Iris pigment epithelial cell (primary cell): ENCODE data around the gene SH3GL3.
A peak's percentile ranks its signal among the peaks of the same experiment; 100 is the strongest.

ENCODE experiments used
- DNase-seq: peaks from one replicate; pipeline ENCODE4 v3.0.0-alpha.2; 2011; ENCODE audit warnings: low read depth

SH3GL3 gene, protein sequence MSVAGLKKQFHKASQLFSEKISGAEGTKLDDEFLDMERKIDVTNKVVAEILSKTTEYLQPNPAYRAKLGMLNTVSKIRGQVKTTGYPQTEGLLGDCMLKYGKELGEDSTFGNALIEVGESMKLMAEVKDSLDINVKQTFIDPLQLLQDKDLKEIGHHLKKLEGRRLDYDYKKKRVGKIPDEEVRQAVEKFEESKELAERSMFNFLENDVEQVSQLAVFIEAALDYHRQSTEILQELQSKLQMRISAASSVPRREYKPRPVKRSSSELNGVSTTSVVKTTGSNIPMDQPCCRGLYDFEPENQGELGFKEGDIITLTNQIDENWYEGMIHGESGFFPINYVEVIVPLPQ

DNA sequence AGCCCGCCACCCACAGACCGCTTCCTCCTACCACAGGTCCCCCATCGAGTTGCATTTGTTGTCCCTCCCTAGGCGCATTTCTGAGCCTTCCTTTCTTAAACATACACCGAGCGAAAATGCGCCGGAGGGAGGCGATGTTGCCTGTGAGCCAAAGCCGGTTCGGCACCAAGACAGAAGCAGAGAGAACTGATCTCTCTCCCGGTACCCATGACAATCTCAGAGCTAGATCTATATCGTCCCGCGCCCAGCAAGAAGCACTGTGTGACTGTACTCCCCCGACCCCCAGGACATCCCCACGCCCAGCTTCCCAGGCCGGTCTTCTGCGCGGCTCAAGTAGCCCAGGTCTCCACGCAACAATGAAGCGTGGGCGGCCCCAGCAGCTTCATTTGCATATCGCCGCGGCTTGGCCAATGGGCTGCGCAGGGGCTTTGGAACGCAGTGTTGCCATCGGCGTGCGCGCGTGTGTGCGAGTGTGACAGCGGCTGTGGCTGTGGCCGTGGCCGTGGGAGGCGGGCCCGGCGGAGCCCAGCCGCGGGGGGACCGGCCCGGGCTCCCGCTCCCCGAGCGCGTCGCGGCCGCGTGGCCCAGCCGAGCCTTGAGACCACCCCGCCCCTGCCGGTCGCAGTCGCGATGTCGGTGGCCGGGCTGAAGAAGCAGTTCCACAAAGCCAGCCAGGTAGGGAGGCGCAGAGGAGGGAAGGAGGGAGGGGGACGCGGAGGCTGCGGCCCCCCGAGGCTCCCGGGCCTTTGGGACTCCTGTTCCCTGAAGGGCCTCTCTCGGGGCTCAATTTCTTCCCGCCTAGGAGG lies at the start of gene SH3GL3:
Gene SH3GL3, plus strand, starts transcription at position 438 of the 806 bp plus-strand sequence. Its CDS starts 193 bp downstream, at position 631.
- DNase-seq = peak; percentile 84

DNA sequence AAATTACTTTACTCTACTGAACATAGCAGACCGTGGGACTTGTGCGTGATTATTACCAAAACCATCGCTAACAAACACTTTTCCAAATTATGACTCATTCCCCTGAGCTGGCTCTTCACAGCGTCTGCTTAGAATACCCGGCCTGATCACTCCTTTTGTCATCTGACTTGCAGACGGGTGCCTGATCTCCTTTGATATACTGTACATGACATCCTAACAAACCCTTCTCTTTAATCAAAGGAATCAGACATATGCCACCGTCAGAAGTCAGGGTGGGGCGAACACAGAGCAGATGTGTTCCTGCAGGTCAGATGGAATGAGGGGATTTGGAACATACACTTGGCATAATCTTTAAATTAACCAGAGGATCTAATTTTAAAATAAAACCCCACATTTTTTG lies 48.5 kb upstream of the SH3GL3 start:
- DNase-seq = peak; percentile 57

DNA sequence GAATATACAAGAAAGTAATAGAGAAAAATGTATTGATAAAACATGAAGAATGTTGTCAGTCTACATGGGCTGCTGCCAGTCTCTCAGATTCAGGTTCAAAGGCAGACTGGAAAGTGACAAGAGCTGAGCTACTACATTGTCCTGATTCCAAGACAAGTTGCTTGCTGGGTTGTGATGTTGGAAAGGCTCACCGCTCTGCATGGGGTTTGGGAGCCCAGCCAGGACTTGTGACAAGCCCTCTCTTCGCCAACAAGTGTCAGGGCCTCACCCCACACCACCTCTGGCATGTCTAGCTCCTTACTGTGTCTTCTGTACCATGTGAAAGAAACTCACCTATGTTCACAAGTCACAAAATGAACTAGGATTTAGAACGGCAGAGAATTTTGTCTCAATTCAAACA lies 43.0 kb upstream of the SH3GL3 start:
- no peak for DNase-seq

DNA sequence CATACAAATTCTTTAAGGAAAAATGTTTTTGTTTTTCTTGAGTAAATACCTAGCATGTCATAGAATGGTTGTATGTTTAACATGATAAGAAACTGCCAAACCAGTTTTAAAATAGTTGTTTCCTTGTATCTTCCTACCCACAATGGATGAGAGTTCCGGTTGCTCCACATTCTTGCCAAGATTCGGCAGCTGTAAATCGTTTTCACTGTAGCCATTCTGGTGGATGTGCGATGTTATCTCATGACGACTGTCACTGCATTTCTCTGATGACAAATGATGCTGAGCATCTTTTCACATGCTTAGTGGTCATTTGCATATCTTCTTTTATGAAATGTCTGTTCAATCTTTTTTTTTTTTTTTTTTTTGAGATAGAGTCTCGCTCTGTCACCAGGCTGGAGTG lies 36.6 kb upstream of the SH3GL3 start:
- DNase-seq = no peak

DNA sequence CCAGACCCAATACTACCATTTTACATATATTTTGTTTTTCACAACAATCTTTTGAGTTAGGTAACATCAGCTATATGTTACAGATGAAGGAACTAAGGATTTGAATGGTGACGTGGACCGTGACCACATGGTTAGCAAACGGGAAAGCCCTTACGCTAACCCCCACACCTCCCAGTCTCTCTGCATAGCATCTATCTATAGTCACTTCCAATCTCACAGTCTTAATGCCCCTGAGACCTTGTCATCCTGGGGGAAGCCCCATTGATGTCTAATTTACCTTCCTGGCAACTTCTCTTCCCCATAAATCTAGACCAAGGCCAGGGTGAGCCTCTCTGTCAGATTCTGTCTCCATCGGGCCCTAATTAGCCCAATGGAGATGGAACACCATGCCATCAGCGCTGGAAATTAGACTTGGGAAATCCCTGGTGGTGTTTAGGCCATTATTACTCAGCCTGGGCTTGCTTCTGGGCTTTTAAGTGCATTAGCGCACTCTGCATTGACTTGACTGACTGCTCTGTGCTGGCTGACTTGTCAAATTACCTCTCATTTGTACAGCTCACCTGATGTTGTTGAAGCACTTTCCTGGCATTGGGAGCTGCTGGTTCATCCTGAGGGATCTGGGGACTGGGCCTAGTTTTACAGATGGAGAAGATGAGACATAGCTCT lies 34.0 kb upstream of the SH3GL3 start:
- no peak for DNase-seq

DNA sequence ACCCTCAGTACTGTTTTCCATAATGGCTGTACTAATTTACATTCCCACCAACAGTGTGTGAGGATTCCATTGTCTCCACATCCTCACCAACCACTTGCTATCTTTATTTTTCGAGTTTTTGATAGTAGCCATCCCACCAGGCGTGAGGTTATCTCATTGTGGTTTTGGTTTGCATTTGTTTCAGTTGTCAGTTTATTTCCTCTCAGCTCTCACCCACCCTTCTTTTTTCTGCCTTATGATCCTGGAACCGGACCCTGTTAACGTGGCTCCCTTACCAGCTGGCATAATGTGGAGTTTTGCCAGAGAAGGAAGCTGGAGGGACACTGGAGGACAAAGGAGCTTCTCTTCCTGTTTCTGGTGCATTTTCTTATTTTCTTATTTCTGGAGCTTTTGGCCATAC lies 25.1 kb upstream of the SH3GL3 start:
- DNase-seq = no peak

DNA sequence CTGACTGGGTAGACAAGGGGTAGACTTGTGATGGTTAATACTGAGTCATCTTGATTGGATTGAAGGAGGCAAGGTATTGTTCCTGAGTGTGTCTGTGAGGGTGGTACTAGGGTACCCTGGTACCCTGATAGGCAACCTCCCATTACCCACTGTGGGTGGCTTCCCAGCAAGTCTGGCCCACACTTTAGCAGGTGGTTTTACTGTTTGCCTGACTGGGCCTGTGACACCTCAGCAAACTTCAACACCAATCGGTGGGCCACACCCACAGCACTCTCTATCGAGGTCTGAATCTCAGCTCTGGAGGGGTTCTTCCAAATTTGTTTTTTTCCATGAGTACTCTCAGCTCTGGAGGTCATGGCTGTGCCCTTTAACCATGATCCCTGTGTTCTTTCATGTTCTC lies 24.6 kb upstream of the SH3GL3 start:
- no peak for DNase-seq

DNA sequence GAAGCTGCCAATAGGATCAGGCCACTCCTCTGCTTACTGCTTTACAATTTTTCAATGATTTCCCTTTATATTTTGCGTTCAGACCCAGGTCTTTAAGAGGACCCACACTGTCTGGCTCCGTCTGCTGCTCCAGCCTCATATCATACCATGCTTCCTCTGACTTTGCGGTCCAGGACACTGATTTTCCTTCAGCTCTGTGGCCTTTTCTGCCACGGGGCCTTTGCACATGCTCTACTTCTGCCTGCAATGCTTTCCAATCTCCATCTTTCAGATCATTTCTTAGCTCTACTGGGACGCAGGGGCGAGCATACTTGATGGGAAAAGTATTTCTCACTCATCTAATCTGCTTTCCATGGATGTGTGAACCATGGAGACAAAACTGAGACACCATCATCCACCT lies 23.0 kb upstream of the SH3GL3 start:
- no peak for DNase-seq

DNA sequence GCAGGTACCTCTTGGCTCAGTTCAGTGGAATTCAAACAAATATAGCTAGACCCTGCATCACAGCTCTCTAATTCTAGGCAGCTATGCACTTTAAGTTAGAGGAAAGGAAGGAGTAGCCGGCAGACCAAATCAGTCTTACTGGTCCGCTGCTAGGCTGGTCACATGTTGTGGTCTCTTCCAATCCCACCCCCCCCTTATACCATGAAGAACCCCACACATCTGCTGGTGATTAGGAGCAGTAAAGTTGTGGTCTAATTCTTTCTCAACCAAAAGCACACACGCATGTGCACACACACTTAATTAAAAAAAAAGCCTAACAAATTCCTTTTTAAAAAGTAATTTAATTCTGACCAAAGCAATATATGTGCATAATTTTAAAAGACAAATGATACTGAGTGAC lies 16.7 kb upstream of the SH3GL3 start:
- DNase-seq = no peak

DNA sequence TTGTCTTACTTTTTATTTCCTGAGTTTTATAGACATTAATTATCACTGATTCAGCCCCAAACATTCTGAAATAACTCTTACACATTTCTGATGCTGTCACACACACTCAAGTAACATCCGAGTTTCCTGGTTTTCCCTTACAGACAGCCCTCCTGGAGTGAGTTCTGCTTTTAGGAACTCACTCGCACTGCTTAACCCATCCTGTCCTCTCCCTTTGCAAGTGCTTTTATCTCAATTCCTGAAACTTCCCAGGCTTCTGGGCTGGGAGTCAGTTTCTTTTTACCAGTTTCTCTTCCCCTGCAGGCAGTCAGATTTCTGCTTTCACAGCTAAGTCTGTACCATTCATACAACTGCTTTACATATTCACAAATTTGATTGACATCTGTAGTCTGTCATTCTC lies 15.6 kb upstream of the SH3GL3 start:
- DNase-seq = no peak

DNA sequence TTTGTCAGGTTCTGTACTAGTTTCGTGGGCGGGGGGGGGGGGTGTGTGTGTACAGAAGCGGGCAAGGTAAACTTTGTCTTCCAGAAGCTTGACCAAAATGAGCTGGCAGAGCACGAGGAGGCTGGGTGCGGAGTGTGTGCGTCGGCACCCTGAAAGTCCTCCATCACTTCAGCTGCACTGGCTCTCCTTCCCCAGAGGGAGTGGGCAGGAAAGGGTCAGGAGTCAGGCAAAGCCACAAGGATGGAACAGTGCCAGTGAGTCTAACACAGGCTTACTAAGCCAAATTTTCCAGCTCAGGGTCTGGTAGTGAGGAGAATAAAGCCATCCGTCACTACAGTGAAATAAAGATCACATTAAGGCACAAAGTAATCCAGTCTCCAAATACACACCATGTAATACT lies 11.9 kb upstream of the SH3GL3 start:
- no peak for DNase-seq

DNA sequence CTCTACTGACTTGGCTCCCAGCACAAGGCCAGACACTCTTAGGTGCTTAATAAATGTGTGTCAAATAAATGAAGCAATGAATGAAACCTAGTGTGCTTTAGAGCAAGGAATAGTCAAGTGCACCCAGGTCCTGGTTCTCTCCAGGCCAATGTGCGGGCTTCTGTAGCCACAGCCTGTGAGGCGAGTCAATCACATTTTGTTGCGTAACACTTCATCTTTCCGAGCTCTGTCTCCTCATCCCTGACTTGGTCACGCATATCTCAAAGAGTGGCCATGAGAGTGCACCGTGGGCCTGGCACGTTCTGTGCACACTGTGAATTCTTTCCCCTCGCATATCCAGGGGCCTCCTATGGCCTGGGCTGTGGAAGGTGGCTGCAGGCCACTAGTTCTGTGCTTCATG lies 11.4 kb upstream of the SH3GL3 start:
- DNase-seq = peak; percentile 32

DNA sequence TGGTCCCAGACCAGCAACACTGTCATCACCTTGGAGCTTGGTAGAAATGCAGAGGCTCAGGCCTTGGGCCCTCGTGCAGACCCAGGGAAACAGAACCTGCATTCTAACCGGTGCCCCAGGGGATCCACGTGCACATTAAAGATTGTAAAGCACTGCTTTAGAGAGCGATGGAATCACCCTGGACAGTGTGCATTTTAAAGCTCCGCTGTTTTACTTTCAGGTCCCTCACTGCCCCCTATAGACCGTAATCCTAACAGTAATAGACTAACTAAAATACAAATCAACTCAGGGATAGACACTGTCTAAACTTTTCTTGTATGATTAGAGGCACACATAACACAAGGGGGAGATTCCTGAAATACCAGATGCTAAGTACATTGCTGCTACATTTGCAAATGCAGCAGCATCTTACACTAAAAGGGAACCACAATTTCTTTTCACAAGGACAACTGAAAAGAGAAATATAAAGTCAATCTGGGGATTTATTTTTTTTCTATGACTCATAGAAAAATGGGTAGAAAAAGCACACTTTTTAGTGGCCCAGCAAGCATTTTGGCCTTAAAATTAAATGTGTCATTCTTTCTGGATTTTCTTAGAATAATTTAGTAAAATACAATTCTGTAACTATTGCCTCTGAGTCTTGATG lies 10.5 kb upstream of the SH3GL3 start:
- peak; percentile 73 for DNase-seq

DNA sequence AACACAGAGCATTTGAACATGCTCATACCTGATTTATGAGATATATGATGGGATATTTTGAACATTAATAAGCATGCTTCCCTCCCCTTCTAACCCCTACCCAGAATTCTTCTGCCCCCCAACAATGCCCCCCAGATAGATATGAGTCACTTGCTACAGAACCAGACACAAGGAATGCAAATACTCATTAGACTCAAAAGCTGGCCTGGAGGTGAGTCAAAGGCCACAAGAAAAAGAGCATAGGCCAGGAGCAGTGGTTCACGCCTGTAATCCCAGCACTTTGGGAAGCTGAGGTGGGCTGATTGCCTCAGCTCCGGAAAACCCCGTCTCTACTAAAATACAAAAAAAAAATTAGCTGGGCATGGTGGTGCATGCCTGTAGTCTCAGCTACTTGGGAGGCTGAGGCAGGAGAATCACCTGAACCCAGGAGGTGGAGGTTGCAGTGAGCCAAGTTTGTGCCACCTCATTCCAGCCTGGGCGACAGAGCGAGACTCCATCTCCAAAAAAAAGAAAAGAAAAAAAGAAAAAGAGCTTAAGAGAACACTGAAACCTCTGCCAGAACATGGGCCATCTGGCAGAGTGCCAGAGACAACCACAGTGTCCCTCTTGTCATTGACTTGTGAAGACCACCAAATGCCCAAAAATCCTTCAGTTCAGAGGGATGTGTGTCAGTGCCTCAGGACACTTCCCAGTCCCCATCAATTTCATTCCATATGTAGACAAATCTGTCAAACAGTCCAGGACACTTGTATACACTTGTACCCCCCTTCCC lies 3.9 kb upstream of the SH3GL3 start:
- DNase-seq = no peak

DNA sequence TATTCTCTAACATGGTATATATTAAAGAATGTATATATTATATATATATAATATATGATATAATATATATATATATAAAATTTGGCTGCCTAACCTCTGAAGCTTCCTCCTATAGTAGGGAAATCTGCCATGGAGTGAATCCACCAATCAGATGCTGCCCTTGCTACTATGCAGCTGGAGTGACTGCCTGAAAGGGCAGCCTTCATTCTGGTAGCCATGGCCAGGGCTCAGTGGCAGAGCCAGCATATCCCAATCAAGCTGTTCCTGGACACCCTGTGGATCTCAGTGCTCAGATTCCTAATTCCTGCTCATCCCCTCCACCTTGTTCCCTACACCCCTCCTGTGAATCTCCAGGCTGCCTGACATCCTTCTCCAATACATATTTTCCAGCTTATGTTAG lies 2.2 kb upstream of the SH3GL3 start:
- DNase-seq = no peak

DNA sequence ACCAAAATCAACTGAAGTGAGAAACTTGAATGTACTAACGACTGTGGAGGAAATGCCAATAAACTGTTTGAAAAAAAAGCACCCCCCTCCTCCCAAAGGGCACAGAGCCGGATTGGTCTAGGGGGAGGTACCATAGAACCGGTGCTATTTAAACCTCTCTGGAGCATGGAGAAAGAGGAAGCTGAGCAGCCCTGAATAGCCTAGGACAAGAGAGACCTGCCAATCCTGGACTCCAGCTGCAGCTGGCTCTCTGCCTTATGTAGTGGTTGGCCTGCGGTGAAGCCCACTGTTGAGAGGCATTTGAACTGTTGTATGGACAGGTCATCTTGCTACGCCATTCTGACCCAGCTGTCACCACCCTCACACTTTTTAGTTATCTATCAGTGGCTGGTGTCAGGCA lies 1.5 kb upstream of the SH3GL3 start:
- no peak for DNase-seq

DNA sequence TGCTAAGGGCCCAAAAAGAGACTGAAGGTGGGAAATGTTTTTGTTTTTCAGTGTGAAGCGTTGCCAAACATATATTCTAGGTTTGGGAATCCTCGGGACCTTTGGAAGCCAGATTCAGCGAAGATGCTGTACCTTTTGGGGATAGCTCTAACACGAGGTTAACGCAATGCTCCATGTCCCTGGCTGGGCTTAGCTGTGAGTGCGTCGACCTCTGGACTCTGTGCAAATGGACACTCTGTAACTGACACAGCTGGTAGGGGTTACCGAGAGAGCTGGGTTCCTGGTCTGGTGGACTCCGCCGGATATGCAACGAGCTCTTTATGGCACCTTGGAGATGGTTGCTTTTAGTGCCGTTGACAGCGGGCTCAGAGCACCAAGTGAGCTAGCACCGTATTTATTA lies 724 bp upstream of the SH3GL3 start:
- DNase-seq = no peak

DNA sequence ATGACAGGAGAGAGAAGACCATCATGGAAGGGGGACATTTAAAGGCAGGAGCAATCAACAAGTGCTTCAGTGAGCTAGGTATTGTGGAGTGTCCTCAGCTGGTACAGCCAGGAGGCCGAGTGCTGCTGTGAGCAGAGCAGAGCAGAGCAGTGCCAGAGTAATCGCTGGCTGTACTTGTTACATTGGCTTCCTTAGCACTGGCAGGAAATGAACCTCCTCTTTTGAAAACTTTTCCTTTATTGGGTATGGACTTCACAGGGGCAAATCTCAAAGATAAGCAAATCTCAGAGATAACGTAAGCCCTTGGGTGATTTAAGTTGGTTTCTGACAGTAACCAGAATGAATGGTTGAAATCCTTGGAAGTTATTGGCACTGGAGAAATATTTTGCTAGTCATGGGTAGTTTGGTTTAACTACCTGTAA lies 2.1 kb downstream of the SH3GL3 start:
- DNase-seq = no peak

DNA sequence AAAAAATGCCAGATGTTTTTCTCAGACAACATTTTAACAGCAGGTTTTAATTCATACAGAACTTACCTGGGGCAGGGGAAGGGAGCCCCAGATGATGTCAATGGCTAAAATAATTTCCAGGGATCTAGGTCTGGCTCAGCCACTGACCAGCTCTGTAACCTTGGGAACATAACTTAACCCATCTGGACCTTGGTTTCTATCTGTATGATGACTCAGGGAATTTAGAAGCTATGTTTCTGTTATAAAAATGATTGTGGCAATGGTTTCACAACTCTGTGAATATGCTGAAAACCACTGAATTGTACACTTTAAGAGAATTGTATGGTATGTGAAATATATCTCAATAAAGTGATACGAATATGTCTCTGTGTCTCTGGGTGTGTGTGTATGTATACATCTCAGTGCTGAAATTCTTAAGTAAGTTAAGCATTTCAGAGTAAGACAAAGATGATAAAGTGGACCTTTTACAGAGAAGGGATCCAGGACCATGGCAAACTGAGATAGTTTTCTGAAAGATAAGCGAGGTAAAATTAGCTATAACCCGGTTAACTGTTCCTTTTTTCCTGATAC lies 2.9 kb downstream of the SH3GL3 start:
- DNase-seq = peak; percentile 75

DNA sequence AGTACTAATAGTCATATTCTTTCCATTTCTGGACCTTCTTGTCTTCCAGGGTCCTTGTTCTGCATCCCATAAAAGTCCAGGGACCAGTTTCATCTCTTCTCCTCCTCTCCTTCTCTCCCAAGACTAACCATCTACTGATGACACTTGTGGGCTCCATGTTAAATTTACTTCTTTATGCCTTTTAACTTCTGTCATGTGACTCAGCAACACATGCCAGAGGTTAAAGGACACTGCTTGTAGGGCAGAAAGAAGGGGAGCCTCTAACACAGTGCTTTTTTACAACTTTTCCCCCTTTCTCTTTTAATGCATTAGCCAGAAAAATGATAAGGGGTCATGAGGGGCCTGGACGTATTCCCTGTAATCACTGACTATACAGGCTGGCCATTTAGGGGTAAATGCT lies 10.0 kb downstream of the SH3GL3 start:
- no peak for DNase-seq

DNA sequence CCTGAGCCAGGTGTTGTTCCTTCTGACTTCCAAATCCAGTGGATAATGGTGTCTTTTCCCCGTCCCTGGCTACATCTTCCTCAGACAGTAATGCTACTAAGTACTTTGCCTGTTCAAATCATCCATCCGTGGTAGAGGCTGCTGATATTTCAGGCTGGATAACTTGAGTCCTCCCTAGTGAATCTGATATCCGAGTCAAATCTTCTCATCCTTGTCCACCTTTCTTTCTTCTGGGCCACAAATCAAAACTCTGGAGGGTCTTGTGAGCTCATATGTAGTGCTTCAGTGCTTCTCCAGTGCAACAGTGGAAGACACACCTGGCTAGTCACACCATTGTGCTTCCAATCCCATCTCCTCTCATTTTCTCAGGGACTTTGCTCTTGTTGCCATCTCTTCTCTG lies 11.2 kb downstream of the SH3GL3 start:
- DNase-seq = no peak
